GM12873 (cell line): ENCODE data around the gene SDK1.

Source experiments
- CTCF ChIP-seq: IDR thresholded peaks from 2 replicates; pipeline ENCODE4 v1.5.1; 2012; ENCODE audit warnings: low read depth, mild to moderate bottlenecking, moderate library complexity, low read length, control low read depth; ENCODE audit not compliant: insufficient read depth; ENCODE audit errors: missing control alignments

Gene SDK1

DNA sequence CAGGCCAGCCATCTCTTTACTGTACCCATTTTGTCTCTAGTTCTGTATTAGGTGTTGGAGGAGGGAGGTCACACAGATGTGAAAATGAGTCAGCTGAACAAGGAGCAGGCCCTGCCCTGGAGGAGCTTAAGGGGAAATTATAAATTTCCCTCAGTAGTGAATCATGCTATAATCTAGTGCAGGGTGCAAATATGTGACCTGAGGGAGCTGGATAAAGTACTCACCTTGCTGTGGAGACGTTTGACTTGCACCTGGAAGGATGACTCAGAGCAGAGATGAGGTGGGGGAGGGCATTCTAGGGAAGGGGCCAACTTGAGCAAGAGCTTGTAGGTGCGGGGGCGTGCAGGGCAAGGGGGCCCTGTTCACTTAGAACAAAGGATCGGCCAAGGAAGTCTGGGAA, 610.6 kb downstream of the SDK1 start:
- no peak for TF ChIP-seq CTCF

GRCh38 chr7:3912291-3912690, 611.2 kb downstream of the SDK1 start:
- TF ChIP-seq CTCF = no peak

DNA sequence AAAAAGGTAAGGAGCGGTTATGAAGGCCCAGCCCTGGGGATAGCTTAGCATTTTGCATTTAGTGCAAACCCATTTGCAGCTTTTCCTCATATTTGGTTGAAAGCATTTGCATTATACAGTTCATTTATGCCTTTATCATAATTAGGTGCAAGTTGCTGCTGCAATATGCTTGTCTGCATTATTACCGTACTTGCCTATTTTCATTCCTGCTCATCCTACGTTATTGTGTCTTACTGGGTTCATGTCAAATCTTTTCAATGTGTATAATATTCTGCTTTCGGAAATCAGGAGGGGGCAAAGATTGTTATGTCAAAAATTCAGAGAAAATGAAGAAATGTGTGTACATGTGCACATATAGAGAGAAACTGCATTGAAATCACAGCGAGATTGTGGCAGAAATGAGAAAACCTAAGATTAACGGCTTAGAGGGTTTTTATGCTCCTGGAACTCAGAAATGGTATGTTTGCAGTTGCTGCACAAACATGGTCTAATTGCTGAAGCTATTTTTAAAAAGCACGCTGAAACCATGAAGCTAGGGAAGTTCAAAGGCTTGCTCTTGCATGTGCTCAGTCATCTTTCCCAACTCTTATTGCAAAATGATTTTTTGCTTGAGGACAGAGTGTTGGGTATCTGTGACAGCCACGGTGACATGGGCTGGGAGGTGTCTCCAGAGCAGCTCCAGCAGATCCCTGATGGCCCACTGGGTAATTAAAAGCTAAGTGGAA, 613.2 kb downstream of the SDK1 start:
- TF ChIP-seq CTCF = no peak

- no peak for TF ChIP-seq CTCF
Observed at GRCh38 chr7:3915337-3915878, 614.4 kb downstream of the SDK1 start.

- no peak for TF ChIP-seq CTCF
Observed at GRCh38 chr7:3916146-3916545, 615.1 kb downstream of the SDK1 start.

GRCh38 chr7:3917436-3917835, 616.4 kb downstream of the SDK1 start:
- no peak for TF ChIP-seq CTCF

DNA sequence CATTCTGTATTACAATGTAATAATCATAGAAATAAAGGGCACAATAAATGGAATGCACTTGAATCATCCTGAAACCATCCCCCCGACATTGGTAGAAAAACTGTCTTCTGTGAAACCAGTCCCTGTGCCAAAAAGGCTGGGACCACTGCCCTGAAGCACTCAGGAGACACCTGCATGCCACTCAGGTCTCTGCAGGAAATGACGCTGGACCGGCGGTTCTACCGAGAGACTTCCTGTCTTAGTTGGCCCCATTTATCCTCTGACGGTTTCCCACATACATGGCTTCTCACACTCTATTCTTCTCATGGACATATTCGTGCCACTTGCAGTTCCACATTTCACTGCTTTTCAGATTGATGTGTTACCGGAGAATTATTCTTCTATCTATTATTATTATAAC, 617.5 kb downstream of the SDK1 start:
- TF ChIP-seq CTCF = no peak
